ENCODE measurements around the gene CCDC110. TPM values are rescaled to one million over a fixed set of nuclear protein-coding genes. Genes with fewer than 3 reads are reported as not detected.

The CCDC110 gene
- total and polyA plus RNA-seq, 12 donors = 0.50 to 2.7 (median 1.5) TPM; not detected in 1

- no peaks in the 10 kb centered on the region for H3K9me3 ChIP-seq (replicated peaks in 1 of 3)
- H3K27ac ChIP-seq = no peak overlapping the region
- no peak overlapping the region for H3K4me3 ChIP-seq
- H3K36me3 ChIP-seq (replicated peaks in 1 of 2) = no peaks in the 10 kb centered on the region
- no peaks in the 10 kb centered on the region for H3K27me3 ChIP-seq
- DNase-seq = no peak
- intact Hi-C loops (cut with DNase I) = no loop called here
- 85 to 89% (median 86%) methylated on average over 11 of the region's 11 CpGs for WGBS, 4 donors
- no peaks in the 10 kb centered on the region for H3K4me1 ChIP-seq (replicated peaks in 1 of 2)
- TF ChIP-seq POLR2A (IDR thresholded peaks at IDR 0.05) = no peak
- no peak for TF ChIP-seq CTCF (IDR thresholded peaks at IDR 0.05)
Measured at GRCh38 chr4:185502386-185502785, 30.9 kb upstream of the CCDC110 start.

GRCh38 chr4:185500576-185500975 lies 29.0 kb upstream of the CCDC110 start:
- DNase-seq = no peak
- Histone ChIP-seq H3K4me3 (no peak overlapping the region), H3K27me3 (no peaks in the 10 kb centered on the region), H3K36me3 (replicated peaks in 1 of 2) (no peaks in the 10 kb centered on the region), H3K9me3 (replicated peaks in 1 of 3) (no peaks in the 10 kb centered on the region), H3K27ac (no peak overlapping the region), H3K4me1 (replicated peaks in 1 of 2) (no peaks in the 10 kb centered on the region)
- WGBS, 4 donors = 7 to 26% (median 20%) methylated on average over 1 of the region's 1 CpG
- intact Hi-C loops (cut with DNase I) = no loop called here
- no peak for TF ChIP-seq POLR2A (IDR thresholded peaks at IDR 0.05)
- no peak for TF ChIP-seq CTCF (IDR thresholded peaks at IDR 0.05)

- WGBS, 4 donors = 86 to 100% (median 96%) methylated on average over 6 to 9 of the region's 9 CpGs
- DNase-seq = no peak
- Histone ChIP-seq H3K27me3 (no peaks in the 10 kb centered on the region), H3K4me3 (no peak overlapping the region), H3K27ac (no peak overlapping the region), H3K36me3 (replicated peaks in 1 of 2) (no peaks in the 10 kb centered on the region), H3K4me1 (replicated peaks in 1 of 2) (no peaks in the 10 kb centered on the region), H3K9me3 (replicated peaks in 1 of 3) (no peaks in the 10 kb centered on the region)
- TF ChIP-seq POLR2A (IDR thresholded peaks at IDR 0.05) (no peak), CTCF (IDR thresholded peaks at IDR 0.05) (no peak)
- intact Hi-C loops (cut with DNase I) = no loop called here
Measured at GRCh38 chr4:185500035-185500434, 28.5 kb upstream of the CCDC110 start.

GRCh38 chr4:185488650-185489049 lies 17.1 kb upstream of the CCDC110 start:
- no peak for TF ChIP-seq CTCF (IDR thresholded peaks at IDR 0.05)
- no peak for TF ChIP-seq POLR2A (IDR thresholded peaks at IDR 0.05)
- intact Hi-C loops (cut with DNase I) = no loop called here
- Histone ChIP-seq H3K4me3 (no peak overlapping the region), H3K9me3 (replicated peaks in 1 of 3) (no peaks in the 10 kb centered on the region), H3K4me1 (replicated peaks in 1 of 2) (no peaks in the 10 kb centered on the region), H3K27ac (no peak overlapping the region), H3K27me3 (no peaks in the 10 kb centered on the region), H3K36me3 (replicated peaks in 1 of 2) (no peaks in the 10 kb centered on the region)
- 78 to 89% (median 82%) methylated on average over 2 of the region's 2 CpGs for WGBS, 4 donors
- DNase-seq = no peak

Data from adrenal gland (tissue), 12 donors.